ENCODE measurements around the gene LCE1C. TPM values are rescaled to one million over a fixed set of nuclear protein-coding genes. Genes with fewer than 3 reads are reported as not detected.

The LCE1C gene
- total RNA-seq, 1 donor from 2014 or later, result not detected

GRCh38 chr1:152761609-152762213 is 44.7 kb downstream of the LCE1C start:
- Mint-ChIP-seq H3K9me3 (ENCODE audit: low read depth) (peaks cover 60% of the 10 kb centered on the region), H3K4me3 (ENCODE audit: low read depth) (no peak overlapping the region), H3K27me3 (no peaks in the 10 kb centered on the region), H3K27ac (no peak overlapping the region), H3K4me1 (ENCODE audit: low read depth) (no peaks in the 10 kb centered on the region), H3K36me3 (ENCODE audit: insufficient read depth) (peaks cover 4% of the 10 kb centered on the region)
- no peak for DNase-seq (ENCODE audit: low spot score, unreplicated experiment)
- TF ChIP-seq CTCF (IDR thresholded peaks at IDR 0.05; ENCODE audit: unreplicated experiment), result no peak

GRCh38 chr1:152760551-152761190 is 45.8 kb downstream of the LCE1C start:
- peaks cover 56% of the 10 kb centered on the region for H3K9me3 Mint-ChIP-seq (ENCODE audit: low read depth)

GRCh38 chr1:152759453-152760173 is 46.8 kb downstream of the LCE1C start:
- no peaks in the 10 kb centered on the region for H3K27me3 Mint-ChIP-seq
- no peak overlapping the region for H3K4me3 Mint-ChIP-seq (ENCODE audit: low read depth)
- no peak for DNase-seq (ENCODE audit: low spot score, unreplicated experiment)
- peaks cover 60% of the 10 kb centered on the region for H3K9me3 Mint-ChIP-seq (ENCODE audit: low read depth)
- H3K27ac Mint-ChIP-seq, result no peak overlapping the region
- H3K4me1 Mint-ChIP-seq (ENCODE audit: low read depth), result no peaks in the 10 kb centered on the region
- H3K36me3 Mint-ChIP-seq (ENCODE audit: insufficient read depth), result peaks cover 4% of the 10 kb centered on the region
- no peak for TF ChIP-seq CTCF (IDR thresholded peaks at IDR 0.05; ENCODE audit: unreplicated experiment)

More at GRCh38 chr1:152760551-152761190, 45.8 kb downstream of the LCE1C start:
- Mint-ChIP-seq H3K36me3 (ENCODE audit: insufficient read depth) (peaks cover 4% of the 10 kb centered on the region), H3K4me1 (ENCODE audit: low read depth) (no peaks in the 10 kb centered on the region), H3K27me3 (no peaks in the 10 kb centered on the region), H3K27ac (no peak overlapping the region), H3K4me3 (ENCODE audit: low read depth) (no peak overlapping the region)
- no peak for DNase-seq (ENCODE audit: low spot score, unreplicated experiment)
- no peak for TF ChIP-seq CTCF (IDR thresholded peaks at IDR 0.05; ENCODE audit: unreplicated experiment)

- DNase-seq (ENCODE audit: low spot score, unreplicated experiment), result no peak
- no peaks in the 10 kb centered on the region for H3K4me1 Mint-ChIP-seq (ENCODE audit: low read depth)
- peaks cover 66% of the 10 kb centered on the region for H3K9me3 Mint-ChIP-seq (ENCODE audit: low read depth)
- H3K36me3 Mint-ChIP-seq (ENCODE audit: insufficient read depth), result peaks cover 4% of the 10 kb centered on the region
- no peaks in the 10 kb centered on the region for H3K27me3 Mint-ChIP-seq
- H3K27ac Mint-ChIP-seq, result no peak overlapping the region
- no peak overlapping the region for H3K4me3 Mint-ChIP-seq (ENCODE audit: low read depth)
- no peak for TF ChIP-seq CTCF (IDR thresholded peaks at IDR 0.05; ENCODE audit: unreplicated experiment)
These were observed 47.8 kb downstream of the LCE1C start for GRCh38 chr1:152758636-152759035.

- peaks cover 4% of the 10 kb centered on the region for H3K36me3 Mint-ChIP-seq (ENCODE audit: insufficient read depth)
- TF ChIP-seq CTCF (IDR thresholded peaks at IDR 0.05; ENCODE audit: unreplicated experiment), result no peak
- peaks cover 73% of the 10 kb centered on the region for H3K9me3 Mint-ChIP-seq (ENCODE audit: low read depth)
- H3K4me1 Mint-ChIP-seq (ENCODE audit: low read depth), result no peaks in the 10 kb centered on the region
- H3K27ac Mint-ChIP-seq, result no peak within 1 kb of the TSS
- no peaks in the 10 kb centered on the region for H3K27me3 Mint-ChIP-seq
- no peak within 1 kb of the TSS for H3K4me3 Mint-ChIP-seq (ENCODE audit: low read depth)
- no peak for DNase-seq (ENCODE audit: low spot score, unreplicated experiment)
These were observed 48.7 kb downstream of the LCE1C start, which contains the start of gene KPRP for GRCh38 chr1:152757747-152758146. Gene KPRP (plus strand): TSS chr1:152758025. CDS start chr1:152759589, 1,564 bp downstream.

Data from progenitor cell of endocrine pancreas (in vitro differentiated cells).